GM21515 (cell line): ENCODE results near the gene NDUFV2.
"Not testable (repeated sequence)": the region's sequence is repeated elsewhere in the genome, so short reads cannot be mapped to it uniquely, and the experiment has no call there.

Experiments
- ATAC-seq: cut with Tn5 transposase; IDR thresholded peaks from one replicate; pipeline ENCODE4 v1.9.1; 2021; ENCODE audit not compliant: unreplicated experiment

The NDUFV2 gene

GRCh38 chr18:9148203-9148552, 45.7 kb downstream of the NDUFV2 start:
- ATAC-seq = no peak

DNA sequence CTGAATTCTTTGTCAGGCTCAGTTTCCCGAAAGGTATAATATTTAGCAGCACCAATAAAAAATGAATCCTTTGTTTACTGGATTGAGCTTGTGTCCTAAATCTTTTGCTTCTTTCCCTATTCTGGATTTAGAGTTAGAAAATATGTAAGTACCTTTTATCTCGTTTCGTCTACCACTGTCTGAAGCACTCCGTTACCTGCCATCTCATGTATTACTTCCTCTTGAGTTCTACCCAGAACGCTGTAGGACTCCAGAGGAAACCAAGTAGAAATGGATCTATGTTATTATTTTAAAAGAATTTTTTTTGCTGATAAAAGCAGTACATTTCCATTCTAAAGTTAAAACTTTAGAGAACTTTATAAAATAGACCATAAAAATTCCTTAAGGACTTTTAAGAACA, 47.6 kb downstream of the NDUFV2 start:
- ATAC-seq = no peak

- no peak for ATAC-seq
Measured at GRCh38 chr18:9153256-9153655, 50.8 kb downstream of the NDUFV2 start.

GRCh38 chr18:9156604-9157249, 54.2 kb downstream of the NDUFV2 start:
- no peak for ATAC-seq

DNA sequence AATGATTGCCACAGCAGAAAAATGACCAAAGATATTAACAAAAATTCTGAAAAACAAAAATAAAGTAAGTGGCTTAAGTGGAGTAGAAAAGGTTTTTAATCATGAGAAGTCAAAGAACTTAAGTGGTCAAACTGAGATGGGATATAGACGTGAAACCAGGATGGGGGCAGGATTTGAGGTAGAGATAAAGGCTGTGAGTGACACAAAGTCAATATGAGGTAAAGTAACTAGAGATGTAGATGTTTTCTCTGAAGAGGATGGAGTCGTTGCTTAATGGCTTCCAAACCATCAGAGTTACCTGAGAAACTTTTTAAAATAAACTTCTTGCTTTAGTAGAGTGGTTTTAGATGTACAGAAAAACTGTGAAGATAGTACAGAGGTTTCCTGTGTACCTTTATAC, 55.3 kb downstream of the NDUFV2 start:
- ATAC-seq = no peak

GRCh38 chr18:9160014-9160413, 57.5 kb downstream of the NDUFV2 start:
- ATAC-seq = no peak

DNA sequence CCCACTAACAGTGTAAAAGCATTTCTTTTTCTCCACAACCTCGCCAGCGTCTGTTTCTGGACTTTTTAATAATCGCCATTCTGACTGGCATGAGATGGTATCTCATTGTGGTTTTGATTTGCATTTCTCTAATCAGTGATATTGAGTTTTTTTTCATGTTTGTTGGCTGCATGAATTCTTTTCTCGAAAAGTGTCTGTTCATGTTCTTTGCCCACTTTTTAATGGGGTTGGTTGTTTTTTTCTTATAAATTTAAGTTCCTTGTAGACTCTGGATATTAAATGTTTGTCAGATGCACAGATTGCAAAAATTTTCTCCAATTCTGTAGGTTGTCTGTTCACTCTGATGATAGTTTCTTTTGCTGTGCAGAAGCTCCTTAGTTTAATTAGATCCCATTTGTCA, 60.2 kb downstream of the NDUFV2 start:
- not testable (repeated sequence) for ATAC-seq

GRCh38 chr18:9164149-9164548, 61.6 kb downstream of the NDUFV2 start:
- ATAC-seq = not testable (repeated sequence)

DNA sequence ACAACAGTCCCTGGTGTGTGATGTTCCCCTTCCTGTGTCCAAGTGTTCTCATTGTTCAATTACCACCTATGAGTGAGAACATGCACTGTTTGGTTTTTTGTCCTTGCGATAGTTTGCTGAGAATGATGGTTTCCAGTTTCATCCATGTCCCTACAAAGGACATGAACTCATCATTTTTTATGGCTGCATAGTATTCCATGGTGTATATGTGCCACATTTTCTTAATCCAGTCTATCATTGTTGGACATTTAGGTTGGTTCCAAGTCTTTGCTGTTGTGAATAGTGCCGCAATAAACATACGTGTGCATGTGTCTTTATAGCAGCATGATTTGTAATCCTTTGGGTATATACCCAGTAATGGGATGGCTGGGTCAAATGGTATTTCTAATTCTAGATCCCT, 63.4 kb downstream of the NDUFV2 start:
- not testable (repeated sequence) for ATAC-seq

DNA sequence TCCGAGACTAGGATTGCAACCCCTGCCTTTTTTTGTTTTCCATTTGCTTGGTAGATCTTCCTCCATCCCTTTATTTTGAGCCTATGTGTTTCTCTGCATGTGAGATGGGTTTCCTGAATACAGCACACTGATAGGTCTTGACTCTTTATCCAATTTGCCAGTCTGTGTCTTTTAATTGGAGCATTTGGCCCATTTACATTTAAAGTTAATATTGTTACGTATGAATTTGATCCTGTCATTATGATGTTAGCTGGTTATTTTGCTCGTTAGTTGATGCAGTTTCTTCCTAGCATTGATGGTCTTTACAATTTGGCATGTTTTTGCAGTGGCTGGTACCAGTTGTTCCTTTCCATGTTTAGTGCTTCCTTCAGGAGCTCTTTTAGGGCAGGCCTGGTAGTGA, 67.0 kb downstream of the NDUFV2 start:
- not testable (repeated sequence) for ATAC-seq

- not testable (repeated sequence) for ATAC-seq
Measured at GRCh38 chr18:9171919-9172318, 69.4 kb downstream of the NDUFV2 start.

GRCh38 chr18:9172506-9173127, 70.1 kb downstream of the NDUFV2 start:
- ATAC-seq = no peak

DNA sequence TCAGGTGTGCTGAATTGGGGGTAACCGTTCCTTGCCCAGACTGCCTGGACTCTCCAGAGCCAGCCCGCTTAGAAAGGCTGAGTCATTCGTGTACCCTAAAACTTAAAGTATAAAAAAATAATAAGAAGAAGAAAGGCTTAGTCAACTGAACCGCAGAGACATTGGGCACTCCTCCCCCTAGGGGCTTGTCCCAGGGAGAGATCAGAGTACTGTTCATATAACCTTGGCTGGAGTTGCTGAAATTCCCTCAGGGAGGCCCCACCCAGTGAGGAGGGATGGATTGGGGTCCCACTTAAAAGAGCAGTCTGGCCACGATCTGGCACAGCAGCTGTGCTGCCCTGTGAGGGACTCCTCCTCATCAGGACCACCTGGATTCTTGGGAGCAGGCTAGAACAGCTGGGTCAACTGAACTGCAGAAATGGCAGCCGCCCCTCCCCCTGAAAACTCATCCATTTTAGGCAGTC, 71.3 kb downstream of the NDUFV2 start:
- no peak for ATAC-seq

DNA sequence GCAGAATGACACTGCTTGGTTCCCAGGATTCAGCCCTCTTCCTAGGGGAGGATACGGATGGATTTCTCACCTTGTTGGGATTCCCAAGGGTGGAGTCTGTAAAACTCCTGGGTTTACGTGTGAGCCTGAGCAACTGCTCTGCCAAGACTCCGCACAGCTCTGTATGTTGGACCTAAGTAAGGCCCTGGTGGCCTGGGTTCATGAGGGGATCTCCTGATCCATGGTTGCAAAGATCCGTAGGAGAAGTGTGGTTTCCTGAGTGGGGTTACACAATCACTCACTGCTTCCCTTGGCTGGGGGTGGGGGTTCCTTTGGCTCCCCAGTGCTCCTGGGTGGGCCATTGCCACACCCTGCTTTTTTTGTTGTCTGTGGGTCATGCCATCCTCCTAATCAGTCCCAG, 71.8 kb downstream of the NDUFV2 start:
- ATAC-seq = no peak

GRCh38 chr18:9175115-9175514, 72.6 kb downstream of the NDUFV2 start:
- ATAC-seq = no peak

DNA sequence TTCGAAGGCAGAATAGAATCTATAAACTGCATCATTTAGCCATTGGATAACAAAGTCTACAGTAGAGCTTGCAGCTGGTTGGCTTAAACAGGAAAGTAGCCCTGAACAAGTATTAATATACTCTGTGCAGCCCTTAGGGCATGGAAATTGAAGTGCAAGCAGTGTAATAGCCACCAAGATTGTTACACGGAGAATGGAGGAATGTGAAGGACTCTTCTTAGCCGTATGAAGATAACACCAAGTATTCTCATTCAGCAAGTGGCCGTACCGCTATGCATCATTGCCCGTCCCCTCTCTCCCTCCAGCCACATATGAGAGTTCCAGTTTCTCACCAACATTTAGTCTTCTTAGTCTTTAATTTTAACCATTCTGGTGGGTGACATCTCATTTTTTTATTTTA, 74.5 kb downstream of the NDUFV2 start:
- no peak for ATAC-seq

DNA sequence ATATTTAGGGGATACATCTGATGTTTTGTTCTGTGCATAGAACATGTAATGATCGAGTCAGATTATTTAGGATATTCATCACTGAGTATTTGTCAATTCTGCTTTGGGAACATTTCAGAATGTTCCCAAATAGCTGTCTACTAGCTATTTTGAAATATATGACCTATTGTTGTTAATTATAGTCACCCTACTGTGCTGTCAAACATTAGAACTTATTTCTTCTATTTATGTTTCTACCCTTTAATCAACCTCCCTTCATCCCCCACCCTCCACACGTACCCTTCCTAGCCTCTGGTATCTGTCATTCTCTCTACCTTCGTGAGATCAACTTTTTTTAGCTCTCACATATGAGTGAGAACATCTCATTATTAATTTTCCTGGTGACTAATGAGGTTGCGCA, 75.0 kb downstream of the NDUFV2 start:
- ATAC-seq = no peak

DNA sequence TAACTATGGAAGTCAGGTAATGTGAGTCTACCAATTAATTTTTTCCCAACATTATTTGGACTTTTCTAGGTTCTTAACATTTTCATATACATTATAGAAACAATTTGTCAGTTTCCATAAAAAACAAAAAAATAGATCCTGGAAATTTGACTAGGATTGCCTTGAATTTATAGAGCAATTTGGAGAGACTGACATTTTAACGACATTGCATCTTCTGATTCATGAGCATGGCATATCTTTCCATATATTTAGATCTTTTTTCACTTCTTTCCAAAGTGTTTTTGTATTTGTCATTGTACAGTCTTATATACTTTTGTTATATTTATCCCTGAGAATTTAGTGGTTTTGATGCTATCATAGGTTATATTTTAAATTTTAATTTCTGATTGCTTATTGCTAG, 76.1 kb downstream of the NDUFV2 start:
- no peak for ATAC-seq

DNA sequence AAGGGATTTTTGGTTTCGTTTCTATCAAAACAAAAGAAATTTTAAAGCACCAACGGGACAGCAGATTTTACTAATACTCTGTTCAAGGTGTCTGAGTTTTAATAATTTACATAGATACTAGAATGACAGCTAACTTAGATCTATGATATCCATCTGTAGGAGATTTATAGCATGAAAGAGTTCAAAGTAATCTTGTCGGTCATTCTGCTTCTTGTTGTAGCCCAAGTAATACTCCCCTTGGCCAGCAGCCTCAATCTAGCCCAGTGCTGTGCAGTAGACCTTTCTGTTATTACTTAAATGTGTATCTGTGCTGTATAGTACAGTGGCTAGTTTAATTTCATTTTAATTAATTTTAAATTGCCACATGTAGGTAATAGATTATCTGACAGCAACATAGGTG, 78.8 kb downstream of the NDUFV2 start:
- no peak for ATAC-seq

DNA sequence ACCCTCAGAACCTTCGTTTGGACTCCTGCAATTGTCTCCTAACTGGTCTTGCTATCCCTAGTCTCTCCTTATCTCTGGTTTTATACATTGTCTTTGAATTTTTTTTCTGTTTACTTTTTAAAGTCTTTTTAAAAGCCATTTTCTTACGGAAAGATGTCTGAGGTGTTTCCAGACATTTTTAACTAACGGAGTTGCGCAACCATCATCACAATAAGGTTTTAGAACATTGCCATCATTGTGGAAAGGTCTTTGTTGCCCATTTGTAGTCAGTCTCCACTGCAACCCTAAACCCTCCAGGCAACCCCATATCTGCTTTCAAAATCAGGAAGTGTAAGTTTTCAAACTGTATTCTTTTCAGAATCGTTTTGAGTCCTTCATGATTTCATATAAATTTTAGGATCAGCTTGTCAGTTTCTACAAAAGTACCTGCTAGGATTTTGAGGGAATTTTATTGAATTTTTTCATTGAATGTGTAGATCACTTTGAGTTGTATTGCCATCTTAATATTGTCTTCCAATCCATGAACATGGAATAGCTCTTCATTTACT, 80.4 kb downstream of the NDUFV2 start:
- no peak for ATAC-seq
